Lung (tissue), 12 donors: ENCODE data around the gene GH1. TPM values are rescaled to one million over a fixed set of nuclear protein-coding genes. Genes with fewer than 3 reads are reported as not detected.
"Not testable (repeated sequence)": the region's sequence is repeated elsewhere in the genome, so short reads cannot be mapped to it uniquely, and the experiment has no call there.

Source experiments
- ATAC-seq: fragments of 200-7000 bp; cut with Tn5 transposase; one replicate; pipeline ENCODE4 v1.9.1; 2020; ENCODE audit warnings: moderate number of reproducible peaks; ENCODE audit not compliant: insufficient read depth, low FRiP score
- DNase-seq, 3 donors: peaks; one replicate each; pipeline ENCODE4 v3.0.0-alpha.2; 2013 to 2017
- H3K27ac ChIP-seq, 2 donors: one replicate each; pipeline ENCODE4 v1.5.1; 2013; ENCODE audit warnings: mild to moderate bottlenecking in 2 of 2, moderate library complexity in 2 of 2, control low read depth in 1 of 2, inconsistent platforms in 1 of 2, low read depth in 1 of 2, low read length in 1 of 2
- H3K27me3 ChIP-seq, 3 donors: one replicate each; pipeline ENCODE4 v1.5.1; 2013; ENCODE audit warnings: low read length in 2 of 3; ENCODE audit not compliant: control insufficient read depth in 3 of 3, insufficient read depth in 3 of 3
- H3K36me3 ChIP-seq, 4 donors: one replicate each; pipeline ENCODE4 v1.5.1; 2013; ENCODE audit warnings: low read length in 4 of 4, mild to moderate bottlenecking in 1 of 4, moderate library complexity in 1 of 4; ENCODE audit not compliant: control insufficient read depth in 4 of 4, insufficient read depth in 4 of 4
- H3K4me1 ChIP-seq, 5 donors: one replicate each; pipeline ENCODE4 v1.5.1; 2013; ENCODE audit warnings: low read length in 5 of 5, mild to moderate bottlenecking in 2 of 5, moderate library complexity in 1 of 5; ENCODE audit not compliant: control insufficient read depth in 5 of 5, insufficient read depth in 5 of 5
- H3K4me3 ChIP-seq: one replicate; pipeline ENCODE4 v1.5.1; 2013; ENCODE audit warnings: mild to moderate bottlenecking, control low read depth, moderate library complexity
- H3K9ac ChIP-seq, 2 donors: one replicate each; pipeline ENCODE4 v1.5.1; 2013; ENCODE audit warnings: low read length in 2 of 2, control low read depth in 1 of 2; ENCODE audit not compliant: insufficient read depth in 1 of 2
- H3K9me3 ChIP-seq, 4 donors: one replicate each; pipeline ENCODE4 v1.5.1; 2013; ENCODE audit warnings: low read length in 3 of 4, mild to moderate bottlenecking in 1 of 4, moderate library complexity in 1 of 4; ENCODE audit not compliant: control insufficient read depth in 4 of 4, insufficient read depth in 3 of 4
- CTCF ChIP-seq: IDR thresholded peaks from 2 replicates; pipeline ENCODE4 v1.5.1; 2012; ENCODE audit warnings: mild to moderate bottlenecking; ENCODE audit errors: control extremely low read depth, extremely low read depth
- WGBS, 2 donors: extraction: QIAGEN DNeasy Blood & Tissue Kit; methylation state at CpG; one replicate each; pipeline ENCODE4 v1.1.7; 2013; 5-methylcytosine and 5-hydroxymethylcytosine counted together
- polyA plus RNA-seq, 2 donors: library from polyadenylated mRNA; stranded (reverse); fragments of 200-250 nt; gene quantifications; one replicate each; pipeline ENCODE4 v1.2.1, GENCODE V29; 2013
- total RNA-seq, 2 donors: library from RNA; depleted of rRNA in 1 of 2; stranded (reverse); fragments of >200 nt in 1 of 2; gene quantifications; one replicate each; pipeline ENCODE4 v1.2.1, GENCODE V29; 2014 to 2021
- donor health status: control.
- donor health status: control.
- donor health status: Bipolar disorder and iron deficiency.
- donor health status: healthy.
- donor health status: DM: yes; HTN: yes; CAD: no.

GH1 gene
- total and polyA plus RNA-seq, 4 donors: not detected

- no peak for TF ChIP-seq CTCF
- Histone ChIP-seq H3K27me3 (no peaks in the 10 kb centered on the region), H3K9ac (no peak overlapping the region), H3K36me3 (no peaks in the 10 kb centered on the region), H3K4me3 (no peak overlapping the region), H3K9me3 (no peaks in the 10 kb centered on the region), H3K27ac (no peak overlapping the region), H3K4me1 (peaks cover 0 to 5% (median 0%) of the 10 kb centered on the region in 5 donors)
- ATAC-seq (no peak), DNase-seq (no peak)
- 93 to 96% methylated on average over 2 of the region's 2 CpGs for WGBS, 2 donors
Observed at GRCh38 chr17:63926164-63926563, 7.5 kb upstream of the GH1 start.

- Histone ChIP-seq H3K27me3 (no peaks in the 10 kb centered on the region), H3K36me3 (no peaks in the 10 kb centered on the region), H3K9me3 (no peaks in the 10 kb centered on the region), H3K9ac (no peak overlapping the region), H3K27ac (no peak overlapping the region), H3K4me3 (no peak overlapping the region), H3K4me1 (no peaks in the 10 kb centered on the region)
- no peak for TF ChIP-seq CTCF
- ATAC-seq (no peak), DNase-seq (no peak)
- WGBS, 2 donors: 73 to 77% methylated on average over 5 of the region's 5 CpGs
Observed at GRCh38 chr17:63925615-63926014, 7.0 kb upstream of the GH1 start.

GRCh38 chr17:63922402-63922801 lies 3.8 kb upstream of the GH1 start:
- not testable (repeated sequence) for H3K9me3 ChIP-seq, H3K36me3 ChIP-seq, H3K4me1 ChIP-seq, DNase-seq, H3K27ac ChIP-seq, H3K27me3 ChIP-seq, H3K4me3 ChIP-seq, ATAC-seq, H3K9ac ChIP-seq
- 61 to 66% methylated on average over 9 of the region's 9 CpGs for WGBS, 2 donors

GRCh38 chr17:63920779-63921178 lies 2.1 kb upstream of the GH1 start:
- 85 to 91% methylated on average over 5 of the region's 5 CpGs for WGBS, 2 donors
- H3K4me3 ChIP-seq, H3K27ac ChIP-seq, H3K9ac ChIP-seq, DNase-seq, H3K9me3 ChIP-seq, H3K36me3 ChIP-seq, H3K4me1 ChIP-seq, H3K27me3 ChIP-seq, ATAC-seq: not testable (repeated sequence)

GRCh38 chr17:63920050-63920449 lies 1.4 kb upstream of the GH1 start:
- ATAC-seq, H3K27ac ChIP-seq, H3K9me3 ChIP-seq, H3K4me3 ChIP-seq, H3K27me3 ChIP-seq, H3K9ac ChIP-seq, H3K36me3 ChIP-seq, DNase-seq, H3K4me1 ChIP-seq: not testable (repeated sequence)
- WGBS, 2 donors: 85 to 91% methylated on average over 6 of the region's 6 CpGs
